ENCODE measurements around the gene WWP2. TPM values are rescaled to one million over a fixed set of nuclear protein-coding genes. Genes with fewer than 3 reads are reported as not detected.

The WWP2 gene
- total RNA-seq, 1 experiment from 2014 or later: 21.7 TPM

DNA sequence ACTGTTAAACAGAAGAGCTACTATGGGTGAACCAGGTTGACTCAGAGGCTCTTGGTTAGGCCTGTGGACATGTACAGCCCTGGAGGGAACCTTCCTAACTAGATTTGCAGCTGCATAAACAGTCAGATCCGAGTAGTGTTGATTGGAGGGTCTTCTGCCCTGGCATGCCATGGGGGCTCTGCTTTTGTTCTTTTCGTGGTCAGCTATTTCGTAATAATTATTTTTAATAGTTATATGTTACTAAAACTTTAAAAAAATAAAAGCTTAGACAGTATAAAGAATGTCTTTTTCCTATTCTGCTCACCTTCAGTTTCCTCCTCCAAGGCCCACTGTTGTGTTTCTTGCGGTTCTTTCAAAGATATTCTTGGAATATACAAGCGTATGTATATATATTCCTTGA is 121.6 kb downstream of the WWP2 start:
- no peak for DNase-seq (ENCODE audit: extremely low read depth, low read depth)

DNA sequence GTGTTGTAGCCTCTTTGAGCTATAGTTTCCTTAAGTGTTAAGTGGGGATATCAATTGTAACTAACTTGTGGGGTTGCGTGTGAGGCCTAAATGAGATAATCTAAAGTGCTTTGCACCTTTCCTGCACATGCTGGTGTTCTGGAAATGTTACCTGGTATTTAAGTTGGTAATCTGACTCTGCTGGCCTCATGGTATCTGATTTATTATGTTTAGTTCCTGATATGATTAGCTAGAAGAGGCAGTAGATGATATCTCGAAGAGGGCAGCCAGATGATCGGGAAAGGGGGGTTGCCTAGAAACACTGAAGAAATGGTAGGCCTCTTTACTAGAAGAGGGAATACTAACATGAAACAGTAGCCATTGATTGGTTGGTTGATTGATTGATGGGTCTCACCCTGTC is 123.6 kb downstream of the WWP2 start:
- no peak for DNase-seq (ENCODE audit: extremely low read depth, low read depth)

DNA sequence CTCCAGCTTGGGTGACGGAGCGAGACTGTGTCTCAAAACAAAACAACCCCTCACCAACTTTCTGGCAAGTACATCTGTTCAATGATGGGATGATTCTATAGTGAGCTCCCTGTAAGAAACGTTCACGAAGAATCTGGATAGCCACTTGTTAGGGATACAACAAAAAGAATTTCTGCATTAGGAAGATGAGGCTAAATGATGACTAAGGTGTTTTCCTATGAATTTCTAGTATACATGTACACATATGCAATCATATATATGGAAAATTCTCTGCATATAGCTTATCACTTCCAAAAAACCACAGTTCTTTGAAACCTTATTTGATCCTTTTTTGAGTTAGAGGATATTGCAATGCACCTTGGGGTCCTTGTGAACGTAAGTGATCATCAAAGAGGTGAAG is 124.6 kb downstream of the WWP2 start:
- no peak for DNase-seq (ENCODE audit: extremely low read depth, low read depth)

DNA sequence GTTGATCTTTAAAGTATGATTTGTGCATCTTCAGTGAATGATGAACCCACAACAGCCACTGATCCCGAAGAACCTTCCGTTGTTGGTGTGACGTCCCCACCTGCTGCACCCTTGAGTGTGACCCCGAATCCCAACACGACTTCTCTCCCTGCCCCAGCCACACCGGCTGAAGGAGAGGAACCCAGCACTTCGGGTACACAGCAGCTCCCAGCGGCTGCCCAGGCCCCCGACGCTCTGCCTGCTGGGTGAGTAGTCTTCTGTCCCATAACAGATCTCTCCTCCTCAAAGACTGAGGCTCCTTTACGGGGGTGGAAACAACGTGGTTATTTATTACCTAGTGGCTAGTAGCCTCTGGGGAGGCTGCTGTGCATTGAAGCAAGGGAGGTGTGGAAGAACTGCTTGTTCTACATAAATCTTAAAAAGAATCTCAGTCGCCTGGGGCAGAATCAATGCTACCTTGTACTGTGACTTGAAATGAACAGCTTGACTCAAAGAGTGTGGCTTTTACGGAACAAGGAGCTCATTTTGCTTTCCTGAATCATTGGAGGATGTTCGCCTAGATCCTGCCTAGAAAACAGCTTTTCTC is 126.0 kb downstream of the WWP2 start:
- no peak for DNase-seq (ENCODE audit: extremely low read depth, low read depth)

DNA sequence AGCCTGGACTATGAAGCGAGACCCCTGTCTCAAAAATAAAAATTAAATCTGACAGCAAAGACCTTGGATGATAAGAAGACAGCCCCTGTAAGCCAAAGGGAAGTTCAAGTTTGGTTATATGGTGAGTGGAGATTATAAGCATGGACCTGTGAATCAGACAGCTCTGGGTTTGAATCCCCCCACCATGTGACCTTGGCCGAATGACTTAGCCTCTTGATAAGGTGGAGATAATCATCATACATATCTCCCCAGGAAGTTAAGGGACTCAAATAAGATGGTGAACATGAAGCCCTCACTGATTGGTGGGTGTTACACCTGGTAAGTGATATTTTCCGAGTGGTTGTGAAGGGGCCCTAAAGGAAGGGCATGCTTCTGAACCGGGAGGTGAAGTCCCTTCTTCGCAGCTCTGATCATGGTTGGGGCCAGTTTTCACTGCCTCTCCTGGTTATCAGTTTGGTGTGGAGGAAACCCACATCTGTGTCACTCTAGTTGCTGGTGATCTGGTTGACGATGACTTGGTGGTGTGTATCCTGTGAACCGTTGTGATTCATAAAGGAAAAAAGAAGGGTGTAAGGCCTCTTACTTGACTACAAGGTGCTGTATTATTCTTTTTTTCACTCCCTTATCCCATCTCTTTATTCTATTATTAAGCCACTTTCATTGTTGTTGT is 127.3 kb downstream of the WWP2 start:
- DNase-seq (ENCODE audit: extremely low read depth, low read depth): no peak

DNA sequence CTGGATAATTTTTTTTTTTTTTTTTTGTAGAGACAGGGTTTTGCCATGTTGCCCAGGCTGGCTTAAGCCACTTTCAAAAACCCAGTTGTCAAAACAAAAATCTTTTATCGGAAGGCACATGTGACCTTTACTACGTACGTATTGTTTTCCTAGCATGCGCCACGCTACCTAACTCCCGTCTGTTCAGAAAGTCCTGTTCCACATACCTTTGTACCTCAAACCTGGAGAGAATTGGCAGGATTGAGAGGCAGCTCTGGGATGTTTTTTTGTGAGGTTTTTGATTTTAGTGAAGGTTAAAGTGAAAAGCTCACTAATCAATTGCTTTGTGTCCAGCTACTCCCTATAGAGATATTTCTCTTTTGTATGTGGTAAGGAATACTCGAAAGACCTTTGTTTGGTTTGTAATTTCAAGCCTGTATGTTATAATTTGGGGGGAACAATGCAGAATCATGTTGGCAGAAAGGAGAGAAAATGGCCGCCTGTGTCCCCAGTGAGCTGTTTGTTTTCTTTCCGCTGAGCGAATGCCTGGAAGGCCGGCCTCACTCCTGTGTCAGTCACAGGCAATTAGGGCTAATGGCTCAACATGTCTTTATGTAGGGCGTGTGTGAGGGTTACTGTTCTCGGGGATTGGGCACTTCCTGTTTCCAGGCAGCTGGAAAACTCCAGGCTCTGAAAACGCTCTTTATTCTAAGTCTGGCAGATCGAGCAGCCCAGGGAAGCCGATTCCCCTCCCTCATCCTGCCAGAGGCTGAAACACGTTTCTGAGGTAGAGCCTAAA is 128.2 kb downstream of the WWP2 start:
- peak; percentile 43 for DNase-seq (ENCODE audit: extremely low read depth, low read depth)

DNA sequence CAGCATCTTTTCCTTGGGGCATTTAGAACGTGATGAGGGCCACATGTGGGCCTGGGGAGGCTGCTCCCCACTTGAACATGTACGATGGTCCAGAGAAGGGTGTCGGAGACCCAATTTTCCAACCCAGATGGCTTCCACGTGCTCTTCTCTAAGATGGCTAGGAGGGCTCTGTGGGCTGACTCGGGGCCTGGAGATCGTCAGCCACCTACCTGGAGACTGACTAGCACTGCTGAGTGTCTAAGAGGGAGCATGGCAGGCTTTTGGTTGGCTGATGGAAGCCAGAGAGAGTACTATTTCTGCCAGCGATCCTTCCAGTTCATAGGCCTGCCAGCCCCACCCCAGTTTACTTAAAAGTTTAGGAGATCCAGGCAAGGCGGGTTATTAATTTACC is 128.8 kb downstream of the WWP2 start:
- DNase-seq (ENCODE audit: extremely low read depth, low read depth): no peak

DNA sequence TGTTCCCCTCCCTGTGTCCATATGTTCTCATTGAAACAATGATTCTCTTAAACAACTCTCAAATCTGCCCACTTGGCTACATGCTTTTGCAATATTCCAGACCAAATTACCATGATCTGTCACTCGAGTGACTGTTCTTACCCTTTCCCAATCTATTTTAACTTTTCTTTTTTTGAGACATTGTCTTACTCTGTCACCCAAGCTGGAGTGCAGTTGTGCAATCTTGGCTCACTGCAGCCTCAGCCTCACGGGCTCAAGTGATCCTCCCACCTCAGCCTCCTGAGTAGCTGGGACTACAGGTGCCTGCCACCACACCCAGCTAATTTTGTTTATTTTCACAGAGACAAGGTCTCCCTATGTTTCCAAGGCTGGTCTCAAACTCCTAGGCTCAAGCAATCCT is 130.2 kb downstream of the WWP2 start:
- no peak for DNase-seq (ENCODE audit: extremely low read depth, low read depth)

DNA sequence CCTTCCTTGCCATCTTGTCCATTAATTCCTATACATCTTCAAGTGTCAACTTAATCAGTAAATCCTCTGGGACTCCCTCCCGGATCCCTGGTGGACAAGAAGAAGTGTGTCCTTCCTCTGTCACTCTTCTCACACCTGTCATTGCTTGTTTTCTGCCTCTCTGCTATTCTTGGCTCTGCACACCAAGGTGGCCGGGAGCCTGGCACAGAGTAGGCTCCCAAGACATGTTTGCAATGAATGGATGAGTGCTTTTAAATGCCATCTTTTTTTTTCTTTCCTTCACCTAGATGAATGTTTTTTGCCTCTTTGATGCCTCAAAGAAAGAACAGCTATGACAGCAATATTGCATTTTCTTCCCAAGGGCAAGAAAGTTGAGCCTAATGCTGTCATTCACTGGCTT is 131.0 kb downstream of the WWP2 start:
- DNase-seq (ENCODE audit: extremely low read depth, low read depth): no peak

DNA sequence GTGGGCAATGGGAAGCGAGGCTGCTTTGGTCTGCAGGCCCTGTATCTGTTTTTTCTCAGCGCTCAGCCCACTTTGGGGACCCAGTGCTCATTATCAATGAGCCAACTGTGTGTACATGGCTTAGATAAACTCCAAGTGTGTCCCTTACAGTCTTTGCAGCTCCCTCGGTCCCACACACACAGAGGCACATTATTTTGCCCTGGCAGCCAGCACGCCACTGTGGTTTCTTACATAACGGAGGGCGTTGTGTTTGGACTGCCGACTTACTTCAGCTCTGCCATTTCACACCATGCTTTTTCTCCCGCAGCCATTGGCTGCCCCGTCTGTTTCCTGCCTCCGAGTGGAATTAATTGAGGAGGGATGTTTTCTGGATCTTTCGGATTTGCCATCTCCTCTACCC is 132.5 kb downstream of the WWP2 start:
- DNase-seq (ENCODE audit: extremely low read depth, low read depth): no peak

DNA sequence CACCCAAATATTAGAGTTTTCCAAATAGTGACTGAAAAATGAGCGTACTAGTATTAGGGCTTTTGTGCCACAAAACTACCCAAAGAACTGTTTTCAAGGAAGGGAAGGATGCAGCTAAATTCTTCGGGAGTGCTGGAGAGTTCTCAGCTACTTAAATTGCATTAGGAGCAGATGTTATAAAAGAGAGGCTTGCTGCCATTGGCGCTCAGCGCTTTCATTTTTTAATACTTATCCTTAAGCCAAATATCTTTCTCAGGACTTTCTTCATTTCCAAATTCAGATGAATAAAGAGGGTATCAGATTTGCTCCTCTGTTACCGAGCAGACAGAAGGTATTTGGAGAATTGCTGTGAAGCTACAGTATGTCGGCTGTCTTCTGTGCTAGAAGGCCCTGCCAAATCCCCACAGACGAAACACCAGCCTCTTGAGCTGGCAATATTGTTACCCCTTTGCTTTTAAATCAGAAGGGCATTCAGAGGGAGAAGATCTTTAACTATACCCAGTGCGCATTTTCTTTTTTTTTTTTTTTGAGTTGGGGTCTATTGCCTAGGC is 141.8 kb downstream of the WWP2 start:
- no peak for DNase-seq (ENCODE audit: extremely low read depth, low read depth)

DNA sequence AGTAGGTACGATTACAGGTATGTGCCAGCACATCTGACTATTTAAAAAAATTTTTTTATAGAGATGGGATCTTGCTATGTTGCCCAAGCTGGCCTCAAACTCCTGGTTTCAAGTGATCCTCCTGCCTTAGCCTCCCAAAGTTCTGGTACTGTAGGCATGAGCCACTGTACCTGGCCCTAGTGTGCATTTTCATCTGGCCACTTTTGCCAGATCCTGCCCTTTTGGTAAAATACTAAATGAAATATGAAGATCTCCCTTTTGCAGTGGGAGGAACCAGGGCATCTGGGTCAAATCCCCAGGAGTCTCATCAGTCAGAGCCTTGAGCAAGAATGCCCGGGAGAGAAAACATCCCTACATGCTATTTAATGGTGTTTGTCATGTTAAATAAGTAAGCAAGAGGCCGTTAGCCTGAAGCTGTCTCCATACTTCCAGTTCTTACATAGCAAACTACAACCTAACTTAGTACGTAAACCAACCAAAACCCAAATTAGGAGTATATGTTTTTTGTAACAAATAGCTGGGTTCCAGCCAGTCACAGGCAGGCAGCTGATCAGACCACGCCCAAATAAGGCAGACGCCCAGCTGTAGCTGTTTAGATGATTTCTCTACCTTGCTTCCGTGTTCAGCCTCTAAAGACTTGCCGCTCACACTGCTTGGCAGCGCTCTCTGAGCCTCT is 142.5 kb downstream of the WWP2 start:
- DNase-seq (ENCODE audit: extremely low read depth, low read depth): no peak

DNA sequence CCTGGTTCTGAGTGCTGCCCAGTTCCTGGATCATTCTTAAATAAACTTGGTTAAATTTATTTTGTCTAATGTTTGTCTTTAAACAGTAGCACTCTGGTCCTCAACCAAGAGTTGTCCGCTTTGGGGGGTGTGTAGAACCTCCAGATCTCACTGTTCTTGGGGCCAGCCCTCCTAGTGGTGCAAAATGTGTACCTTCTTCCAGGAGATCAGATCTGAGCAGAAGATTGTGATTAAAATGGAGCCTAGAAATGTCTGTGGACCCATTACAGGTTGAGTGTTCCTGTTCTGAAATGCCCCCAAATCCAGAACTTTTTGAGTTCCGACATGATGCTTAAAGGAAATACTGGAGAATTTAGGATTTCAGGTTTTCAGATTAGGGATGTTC is 143.0 kb downstream of the WWP2 start:
- no peak for DNase-seq (ENCODE audit: extremely low read depth, low read depth)

DNA sequence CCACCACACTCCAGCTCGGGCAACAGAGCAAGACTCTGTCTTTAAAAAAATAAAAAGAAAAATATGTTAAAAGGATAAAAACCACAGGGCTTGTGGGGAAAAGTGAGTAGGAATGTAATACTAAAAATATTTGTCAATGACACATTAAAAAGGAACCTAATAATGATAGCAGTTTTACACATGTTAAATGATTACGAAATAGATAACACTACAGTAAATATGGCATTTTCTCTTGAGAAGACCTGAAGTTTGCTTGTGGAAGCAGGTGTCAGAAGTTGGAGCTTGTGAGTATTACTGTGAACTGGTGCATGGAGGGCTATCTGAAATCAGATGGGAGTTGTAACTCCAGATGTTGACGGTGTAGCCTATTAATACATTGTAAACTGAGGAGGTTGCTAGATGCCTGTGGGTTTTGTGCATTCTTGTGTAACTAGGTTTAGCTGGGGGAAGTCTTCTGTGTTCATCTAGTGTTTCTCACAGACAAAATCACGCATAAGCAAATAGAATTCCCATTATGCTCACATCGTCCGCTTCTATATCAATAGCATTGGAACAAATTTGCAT is 144.8 kb downstream of the WWP2 start:
- DNase-seq (ENCODE audit: extremely low read depth, low read depth): no peak

DNA sequence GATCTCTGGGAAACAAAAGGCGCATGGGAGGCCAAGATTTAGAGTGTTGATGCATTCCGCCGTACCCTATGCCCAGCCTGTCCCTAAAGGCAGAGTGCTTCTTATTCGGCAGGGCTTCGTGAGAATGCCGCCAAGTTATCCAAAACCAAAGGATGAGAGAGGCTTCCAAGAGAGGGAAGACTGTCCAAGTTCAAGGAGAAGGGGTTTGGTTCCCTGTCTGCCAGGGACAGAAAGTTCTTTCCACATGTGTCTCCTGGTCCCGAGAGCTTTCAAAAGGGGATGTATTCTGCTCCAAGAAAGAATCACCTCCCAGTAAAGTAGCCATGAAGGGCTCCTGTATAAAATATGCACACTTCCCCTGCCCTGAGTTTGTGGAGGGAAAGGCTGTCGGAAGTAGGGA is 146.9 kb downstream of the WWP2 start:
- no peak for DNase-seq (ENCODE audit: extremely low read depth, low read depth)

DNA sequence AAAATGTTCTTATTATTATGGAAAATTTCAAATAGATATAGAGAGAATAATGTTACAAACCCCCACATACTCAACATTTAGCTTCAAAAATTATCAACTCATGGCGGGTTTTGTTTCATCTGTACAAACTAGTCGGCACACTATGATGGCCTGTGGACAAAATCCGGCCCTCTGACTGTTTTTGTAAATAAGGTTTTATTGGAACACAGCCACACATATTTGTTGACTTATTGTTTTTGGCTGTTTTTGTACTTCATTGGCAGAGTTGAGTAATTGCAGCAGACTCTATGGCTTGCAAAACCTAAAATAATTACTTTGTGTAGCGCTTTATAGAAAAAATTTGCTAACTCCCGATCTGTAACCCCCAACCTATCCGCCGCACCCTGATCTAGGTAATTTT is 147.6 kb downstream of the WWP2 start:
- no peak for DNase-seq (ENCODE audit: extremely low read depth, low read depth)

DNA sequence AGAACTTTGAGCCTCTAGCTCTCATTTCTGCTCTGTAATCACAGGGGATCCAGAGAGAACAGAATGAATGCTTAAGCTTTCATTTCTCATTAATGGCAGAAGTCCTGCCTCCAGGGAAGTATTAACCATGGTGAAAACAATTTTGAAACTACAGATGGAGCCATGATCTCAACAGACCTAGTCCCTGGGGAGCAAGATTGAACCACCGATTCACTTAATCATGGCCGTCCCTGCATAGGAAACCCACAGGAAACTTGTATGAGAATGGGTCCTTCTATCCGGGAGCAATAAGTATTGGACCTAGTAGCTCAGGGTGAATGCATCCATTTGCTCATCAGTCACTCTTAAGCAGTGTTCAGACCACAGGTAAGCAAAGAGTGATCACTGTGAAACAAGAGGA is 148.8 kb downstream of the WWP2 start:
- no peak for DNase-seq (ENCODE audit: extremely low read depth, low read depth)

DNA sequence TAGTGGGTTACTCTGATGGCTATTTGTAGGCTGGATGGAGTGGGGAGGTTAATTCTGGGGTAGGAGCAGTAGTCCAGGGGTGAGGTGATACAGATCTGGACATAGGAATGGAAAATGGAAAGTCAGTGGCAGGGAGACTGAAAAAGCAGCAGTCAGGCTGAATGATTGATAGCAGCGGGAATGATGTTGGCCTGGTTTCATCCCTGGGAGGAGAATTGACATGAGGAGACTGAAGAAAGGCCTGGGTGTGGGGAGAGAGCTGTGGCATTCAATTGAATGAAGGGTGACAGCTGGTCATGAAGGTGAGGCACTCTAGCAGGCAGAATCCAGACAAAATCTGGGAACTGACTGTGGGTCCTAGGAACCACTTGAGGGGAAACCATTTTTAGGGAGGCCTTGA is 154.3 kb downstream of the WWP2 start:
- DNase-seq (ENCODE audit: extremely low read depth, low read depth): no peak

DNA sequence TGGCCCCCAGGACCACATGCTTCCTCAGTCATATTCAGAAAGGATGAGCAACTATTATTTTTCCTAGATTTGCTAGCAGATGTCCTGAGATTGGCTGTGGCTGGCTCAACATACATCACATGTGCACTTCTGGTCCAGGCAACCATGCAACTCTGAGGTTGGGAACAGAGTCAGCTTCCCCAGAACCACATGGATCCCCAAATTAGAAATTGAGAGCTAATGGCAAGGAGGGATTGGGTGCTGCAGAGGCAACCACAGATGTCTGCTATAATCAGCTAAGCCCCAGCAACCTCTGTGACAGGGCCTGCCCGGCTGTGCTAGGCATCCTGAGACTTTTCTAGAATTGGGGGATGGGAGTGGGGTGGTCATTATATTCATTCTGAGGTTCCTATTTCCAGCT is 155.2 kb downstream of the WWP2 start:
- DNase-seq (ENCODE audit: extremely low read depth, low read depth): no peak

DNA sequence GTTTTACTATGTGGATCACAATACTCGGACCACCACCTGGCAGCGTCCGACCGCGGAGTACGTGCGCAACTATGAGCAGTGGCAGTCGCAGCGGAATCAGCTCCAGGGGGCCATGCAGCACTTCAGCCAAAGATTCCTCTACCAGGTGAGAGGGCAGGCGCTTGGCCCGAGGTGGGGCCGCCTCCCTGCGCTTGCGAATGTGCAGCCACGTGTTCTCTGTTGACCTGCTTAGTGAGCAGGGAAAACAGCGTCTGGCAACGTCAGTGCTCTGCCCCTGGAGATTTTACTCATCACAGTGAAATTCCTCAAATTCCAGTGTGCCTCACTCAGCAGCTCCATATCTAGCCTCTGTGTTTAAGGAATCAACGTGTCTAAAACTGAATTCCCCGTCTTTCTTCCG is 155.6 kb downstream of the WWP2 start:
- DNase-seq (ENCODE audit: extremely low read depth, low read depth): peak; percentile 93

DNA sequence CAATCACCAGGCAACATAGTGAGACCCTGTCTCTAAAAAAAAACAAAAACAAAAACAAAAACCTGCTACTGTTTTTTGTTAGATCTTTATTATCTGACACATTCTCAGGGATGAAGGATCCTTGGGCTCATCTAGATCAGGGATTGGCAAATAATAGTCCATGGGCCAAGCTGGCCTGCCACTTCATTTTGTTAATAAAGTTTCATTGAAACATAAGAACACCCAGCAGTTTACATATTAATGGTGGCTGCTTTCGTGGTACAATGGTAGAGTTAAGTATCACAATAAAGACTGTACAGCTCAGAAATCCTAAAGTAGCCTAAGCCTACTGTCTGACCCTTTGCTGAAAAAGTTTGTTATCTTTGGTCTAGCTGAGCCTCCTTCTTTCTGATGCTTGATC is 156.1 kb downstream of the WWP2 start:
- no peak for DNase-seq (ENCODE audit: extremely low read depth, low read depth)
